ENCODE results near the gene UNC13C. TPM values are rescaled to one million over a fixed set of nuclear protein-coding genes. Genes with fewer than 3 reads are reported as not detected.

UNC13C gene
- total RNA-seq, 1 donor from 2014 or later, result not detected

DNA sequence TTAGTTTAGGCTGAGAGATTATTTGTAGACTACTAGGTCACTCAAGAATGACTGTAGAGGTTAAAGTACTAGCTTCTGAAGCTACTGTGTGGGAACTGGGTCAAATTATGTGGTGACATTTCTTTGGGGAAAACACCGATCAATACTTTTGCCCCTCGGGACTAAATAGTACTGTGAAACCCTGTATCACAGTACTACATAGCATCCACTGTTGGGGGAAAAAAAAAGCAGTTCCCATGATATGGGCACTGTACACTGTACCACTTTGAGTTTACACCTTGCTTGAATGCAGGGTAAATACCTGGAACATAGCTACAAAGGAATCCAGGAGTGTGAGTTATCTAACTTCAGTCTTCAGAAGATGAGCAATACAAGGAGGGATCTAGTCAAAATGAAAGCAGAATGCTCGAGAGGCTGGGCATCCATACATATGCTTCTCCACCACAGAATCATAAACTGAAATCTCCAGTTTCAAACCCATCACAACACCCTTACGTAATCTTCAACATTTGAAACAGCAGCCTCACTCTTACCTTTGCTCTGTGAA is 311.4 kb downstream of the UNC13C start:
- no peak overlapping the region for H3K27ac Mint-ChIP-seq

DNA sequence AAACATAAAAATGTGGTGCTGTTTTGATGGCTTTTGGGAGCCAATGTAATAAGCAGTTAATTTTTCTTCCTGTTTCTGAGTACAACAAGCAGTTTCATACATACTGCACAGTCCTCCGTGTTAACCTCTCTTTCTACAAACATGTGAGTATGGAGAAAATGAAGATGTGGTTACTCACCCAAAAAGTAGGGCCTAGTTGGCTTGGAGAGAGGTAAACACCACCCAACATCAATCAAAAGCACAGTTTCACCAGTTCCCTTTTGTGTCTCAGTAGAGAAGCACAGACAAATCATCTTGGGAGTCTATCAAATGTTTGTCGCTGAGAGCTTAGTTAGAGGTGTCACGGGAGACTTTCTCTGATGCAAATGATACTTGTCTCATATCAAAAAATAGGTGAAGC is 320.2 kb downstream of the UNC13C start:
- Mint-ChIP-seq H3K27ac (no peak overlapping the region), H3K36me3 (ENCODE audit: low read depth) (no peaks in the 10 kb centered on the region), H3K27me3 (ENCODE audit: insufficient read depth) (no peaks in the 10 kb centered on the region), H3K4me3 (no peak overlapping the region), H3K9me3 (no peaks in the 10 kb centered on the region), H3K4me1 (ENCODE audit: low read depth) (no peaks in the 10 kb centered on the region)
- no peak for DNase-seq (ENCODE audit: low spot score)
- intact Hi-C loops (cut with micrococcal nuclease), result no loop called here

More for the DNA sequence above, 311.4 kb downstream of the UNC13C start:
- no peak for DNase-seq (ENCODE audit: low spot score)
- intact Hi-C loops (cut with micrococcal nuclease), result no loop called here
- Mint-ChIP-seq H3K4me3 (no peak overlapping the region), H3K4me1 (ENCODE audit: low read depth) (no peaks in the 10 kb centered on the region), H3K27me3 (ENCODE audit: insufficient read depth) (no peaks in the 10 kb centered on the region), H3K9me3 (no peaks in the 10 kb centered on the region), H3K36me3 (ENCODE audit: low read depth) (no peaks in the 10 kb centered on the region)

DNA sequence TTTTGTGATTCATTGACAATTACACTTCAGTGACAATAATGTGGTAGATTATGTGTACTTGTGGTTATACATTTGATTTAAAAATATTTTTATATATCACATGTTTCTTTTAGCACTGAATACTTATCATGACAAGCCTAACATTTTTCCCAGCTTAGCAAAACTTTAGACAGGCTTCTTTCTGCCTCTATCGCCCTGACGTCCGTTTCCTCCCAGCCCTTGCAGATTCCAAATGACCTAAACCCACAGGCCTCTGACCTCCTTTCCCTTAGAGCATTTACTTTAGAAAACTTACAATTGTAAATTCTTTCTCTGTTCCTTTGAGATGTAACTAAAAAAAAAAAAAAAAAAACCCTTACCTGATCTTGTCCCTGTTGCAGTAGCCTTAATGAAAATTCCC is 326.1 kb downstream of the UNC13C start:
- Mint-ChIP-seq H3K27ac (no peak overlapping the region), H3K9me3 (no peaks in the 10 kb centered on the region), H3K4me3 (no peak overlapping the region), H3K27me3 (ENCODE audit: insufficient read depth) (no peaks in the 10 kb centered on the region), H3K36me3 (ENCODE audit: low read depth) (no peaks in the 10 kb centered on the region), H3K4me1 (ENCODE audit: low read depth) (no peaks in the 10 kb centered on the region)
- intact Hi-C loops (cut with micrococcal nuclease), result no loop called here
- no peak for DNase-seq (ENCODE audit: low spot score)

DNA sequence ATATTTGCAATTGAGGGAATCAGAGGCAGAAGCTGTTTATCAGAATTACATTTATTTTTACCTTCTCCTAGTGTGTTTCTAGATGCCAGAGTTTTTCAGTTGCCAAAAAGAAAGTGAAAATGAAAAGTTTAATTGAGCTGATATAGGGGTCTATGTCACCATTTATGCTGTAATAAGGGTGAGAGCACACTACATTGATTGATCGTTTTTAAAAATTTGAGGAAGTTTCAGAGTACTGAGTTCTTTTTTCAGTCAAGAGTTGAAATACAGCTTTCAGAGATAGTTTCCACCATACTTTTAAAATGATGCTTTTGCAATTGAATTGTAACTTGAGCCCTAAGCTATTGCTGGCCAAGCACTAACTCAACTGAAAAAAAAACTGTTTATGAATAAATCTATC is 326.9 kb downstream of the UNC13C start:
- no peaks in the 10 kb centered on the region for H3K9me3 Mint-ChIP-seq
- no peak for DNase-seq (ENCODE audit: low spot score)
- H3K36me3 Mint-ChIP-seq (ENCODE audit: low read depth), result no peaks in the 10 kb centered on the region
- no peak overlapping the region for H3K27ac Mint-ChIP-seq
- H3K4me3 Mint-ChIP-seq, result no peak overlapping the region
- intact Hi-C loops (cut with micrococcal nuclease), result no loop called here
- no peaks in the 10 kb centered on the region for H3K27me3 Mint-ChIP-seq (ENCODE audit: insufficient read depth)
- H3K4me1 Mint-ChIP-seq (ENCODE audit: low read depth), result no peaks in the 10 kb centered on the region

DNA sequence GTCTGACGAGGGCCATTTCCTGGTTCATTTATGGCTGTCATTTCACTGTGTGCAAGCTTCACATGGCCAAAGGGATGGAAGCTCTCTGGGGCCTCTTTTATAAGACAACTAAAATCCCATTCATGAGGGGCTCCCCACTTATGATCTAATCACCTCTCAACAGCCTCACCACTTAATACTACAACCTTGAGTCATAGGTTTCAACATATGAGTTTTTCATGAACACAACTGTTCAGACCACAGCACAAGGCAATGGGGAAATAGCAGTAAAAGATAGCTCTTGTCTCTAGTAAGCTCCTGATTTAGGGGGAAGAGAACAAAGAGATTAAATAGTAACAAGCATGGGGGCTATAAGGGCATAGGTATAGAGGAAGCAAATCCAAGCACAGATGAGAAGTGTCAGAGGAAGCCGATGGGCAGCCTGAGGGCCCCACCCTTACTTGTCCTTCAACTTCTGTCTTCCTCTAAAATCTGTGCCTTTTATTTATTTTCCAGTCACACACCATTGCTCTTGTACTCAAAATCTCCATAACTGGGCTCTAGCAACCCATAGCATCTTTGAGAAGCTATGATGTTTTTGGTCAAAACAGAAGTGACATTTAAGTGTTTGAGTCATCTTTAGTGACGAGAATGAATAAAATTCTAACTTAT is 329.1 kb downstream of the UNC13C start:
- intact Hi-C loops (cut with micrococcal nuclease), result no loop called here
- Mint-ChIP-seq H3K9me3 (no peaks in the 10 kb centered on the region), H3K4me1 (ENCODE audit: low read depth) (no peaks in the 10 kb centered on the region), H3K27ac (no peak overlapping the region), H3K27me3 (ENCODE audit: insufficient read depth) (no peaks in the 10 kb centered on the region), H3K36me3 (ENCODE audit: low read depth) (no peaks in the 10 kb centered on the region), H3K4me3 (no peak overlapping the region)
- no peak for DNase-seq (ENCODE audit: low spot score)

DNA sequence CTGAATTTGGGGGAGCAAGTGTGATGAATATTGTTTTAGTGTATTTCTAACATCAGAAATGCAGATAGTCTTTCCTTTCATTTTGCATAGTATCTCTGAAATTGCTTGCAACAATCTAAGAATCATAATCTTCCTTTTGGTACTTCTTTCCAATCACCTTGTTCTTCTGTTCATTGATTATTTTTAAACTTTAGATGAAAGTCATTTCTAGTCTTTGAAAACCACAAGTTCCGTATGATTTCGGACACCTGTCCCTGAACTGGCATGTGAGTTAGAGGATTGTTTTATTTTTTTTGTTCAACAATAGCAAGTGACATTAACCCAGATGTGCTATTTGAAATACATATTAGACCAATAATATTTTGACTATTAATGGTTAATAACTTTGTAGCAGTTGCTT is 329.7 kb downstream of the UNC13C start:
- H3K27ac Mint-ChIP-seq, result no peak overlapping the region
- no peak for DNase-seq (ENCODE audit: low spot score)
- no peaks in the 10 kb centered on the region for H3K27me3 Mint-ChIP-seq (ENCODE audit: insufficient read depth)
- H3K4me3 Mint-ChIP-seq, result no peak overlapping the region
- no peaks in the 10 kb centered on the region for H3K4me1 Mint-ChIP-seq (ENCODE audit: low read depth)
- intact Hi-C loops (cut with micrococcal nuclease), result no loop called here
- H3K9me3 Mint-ChIP-seq, result no peaks in the 10 kb centered on the region
- H3K36me3 Mint-ChIP-seq (ENCODE audit: low read depth), result no peaks in the 10 kb centered on the region

DNA sequence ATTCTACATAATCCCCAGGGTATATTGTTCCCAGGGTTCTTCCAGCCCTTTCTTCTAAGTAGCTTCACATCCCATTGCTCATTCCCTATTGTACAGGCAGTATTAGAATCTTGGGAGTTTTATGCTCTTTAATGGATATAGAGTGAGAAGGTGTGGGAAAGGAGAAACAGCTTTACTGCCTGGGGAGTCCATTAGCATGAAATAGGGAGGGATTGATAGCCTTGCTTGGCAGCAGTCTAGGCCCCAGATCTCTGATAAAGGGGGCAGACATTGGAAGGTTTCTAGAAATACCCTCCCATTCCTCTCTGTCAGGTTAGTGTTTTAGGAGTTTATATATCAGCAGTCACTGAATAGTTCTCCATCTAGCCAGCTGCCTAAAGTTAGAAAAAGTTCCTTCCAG is 334.3 kb downstream of the UNC13C start:
- Mint-ChIP-seq H3K9me3 (no peaks in the 10 kb centered on the region), H3K27me3 (ENCODE audit: insufficient read depth) (no peaks in the 10 kb centered on the region), H3K4me1 (ENCODE audit: low read depth) (no peaks in the 10 kb centered on the region), H3K36me3 (ENCODE audit: low read depth) (no peaks in the 10 kb centered on the region), H3K27ac (no peak overlapping the region), H3K4me3 (no peak overlapping the region)
- intact Hi-C loops (cut with micrococcal nuclease), result no loop called here
- no peak for DNase-seq (ENCODE audit: low spot score)

DNA sequence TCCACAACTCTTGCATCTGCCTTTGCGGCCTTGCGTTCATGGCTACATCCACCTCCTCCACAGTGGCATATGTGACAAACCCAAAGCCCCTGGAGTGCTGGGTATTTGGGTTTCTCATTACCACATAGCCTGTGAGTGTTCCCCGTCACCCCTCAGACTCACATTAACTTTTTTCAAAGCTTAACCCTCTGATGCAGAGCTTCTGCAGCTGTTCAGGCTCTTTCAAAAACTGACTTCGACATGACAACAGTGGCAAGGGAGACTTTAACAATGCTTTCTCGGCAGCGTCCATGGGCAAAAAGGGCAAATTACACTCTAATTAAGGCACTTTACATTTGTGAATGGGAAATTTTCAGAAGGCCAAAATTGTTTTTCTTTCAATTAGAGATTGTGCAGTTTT is 343.2 kb downstream of the UNC13C start:
- no peak overlapping the region for H3K27ac Mint-ChIP-seq
- no peak overlapping the region for H3K4me3 Mint-ChIP-seq
- no peak for DNase-seq (ENCODE audit: low spot score)
- H3K27me3 Mint-ChIP-seq (ENCODE audit: insufficient read depth), result peaks cover 1% of the 10 kb centered on the region
- H3K36me3 Mint-ChIP-seq (ENCODE audit: low read depth), result no peaks in the 10 kb centered on the region
- intact Hi-C loops (cut with micrococcal nuclease), result no loop called here
- no peaks in the 10 kb centered on the region for H3K4me1 Mint-ChIP-seq (ENCODE audit: low read depth)
- no peaks in the 10 kb centered on the region for H3K9me3 Mint-ChIP-seq

DNA sequence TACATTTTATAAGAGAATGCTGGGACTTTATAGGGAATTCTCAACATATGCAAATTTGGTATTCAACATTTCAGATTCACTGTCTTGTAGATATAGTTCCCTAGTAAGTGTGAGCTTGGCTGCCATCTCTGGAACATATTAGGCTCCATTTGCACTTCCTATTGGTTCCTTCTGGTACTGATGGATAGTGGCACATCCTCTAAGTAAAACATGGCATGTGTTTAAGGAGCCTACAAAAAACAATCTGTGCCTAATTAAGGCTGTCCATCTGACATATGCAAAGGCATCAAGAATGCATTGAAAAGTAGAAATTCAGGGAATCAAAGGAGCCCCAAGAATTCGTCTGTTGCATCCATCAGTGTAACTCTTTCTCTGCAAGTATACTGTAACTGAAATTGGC is 344.1 kb downstream of the UNC13C start:
- H3K4me1 Mint-ChIP-seq (ENCODE audit: low read depth), result no peaks in the 10 kb centered on the region
- H3K27ac Mint-ChIP-seq, result no peak overlapping the region
- intact Hi-C loops (cut with micrococcal nuclease), result no loop called here
- H3K27me3 Mint-ChIP-seq (ENCODE audit: insufficient read depth), result peaks cover 1% of the 10 kb centered on the region
- no peaks in the 10 kb centered on the region for H3K9me3 Mint-ChIP-seq
- no peak for DNase-seq (ENCODE audit: low spot score)
- no peaks in the 10 kb centered on the region for H3K36me3 Mint-ChIP-seq (ENCODE audit: low read depth)
- no peak overlapping the region for H3K4me3 Mint-ChIP-seq

DNA sequence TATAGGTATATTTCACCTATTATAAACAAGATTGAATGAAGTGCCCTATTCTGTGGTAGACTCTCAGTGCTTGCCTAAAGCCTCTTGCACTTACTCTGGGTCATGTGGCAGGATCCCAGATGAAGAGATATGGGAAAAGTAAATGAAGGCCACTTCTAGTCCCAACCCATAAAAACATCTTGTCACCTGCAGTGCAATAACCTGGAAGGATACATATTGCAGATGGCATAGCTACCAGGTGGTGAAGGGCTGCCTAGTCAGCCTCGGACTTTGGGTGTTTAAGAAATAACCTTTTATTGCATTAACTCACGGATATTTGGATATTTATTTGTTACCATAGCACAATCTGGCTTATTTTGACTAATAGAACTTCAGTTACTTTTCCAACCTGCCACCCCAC is 367.1 kb downstream of the UNC13C start:
- Mint-ChIP-seq H3K4me3 (no peak overlapping the region), H3K27ac (no peak overlapping the region), H3K36me3 (ENCODE audit: low read depth) (no peaks in the 10 kb centered on the region), H3K27me3 (ENCODE audit: insufficient read depth) (no peaks in the 10 kb centered on the region), H3K4me1 (ENCODE audit: low read depth) (no peaks in the 10 kb centered on the region), H3K9me3 (no peaks in the 10 kb centered on the region)
- no peak for DNase-seq (ENCODE audit: low spot score)
- intact Hi-C loops (cut with micrococcal nuclease), result no loop called here

DNA sequence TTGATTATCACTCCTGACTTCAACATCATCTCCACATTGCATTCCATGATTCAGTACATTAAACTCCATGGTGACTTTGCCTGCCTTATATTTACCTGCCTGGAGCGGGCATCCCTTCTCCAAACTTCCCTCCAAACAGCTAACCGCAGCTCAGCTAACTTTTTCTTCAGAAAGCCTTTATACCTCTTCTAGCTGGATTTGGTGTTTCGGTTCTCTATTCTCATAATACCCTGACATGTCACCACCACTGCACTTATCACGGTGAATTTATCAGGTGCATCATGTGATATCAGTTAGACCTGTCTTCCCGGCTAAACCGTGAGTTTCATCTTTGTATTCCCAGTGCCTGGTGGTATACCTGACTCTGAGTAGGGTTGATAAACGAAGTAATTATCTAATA is 367.6 kb downstream of the UNC13C start:
- Mint-ChIP-seq H3K4me3 (no peak overlapping the region), H3K27me3 (ENCODE audit: insufficient read depth) (no peaks in the 10 kb centered on the region), H3K9me3 (no peaks in the 10 kb centered on the region), H3K36me3 (ENCODE audit: low read depth) (no peaks in the 10 kb centered on the region), H3K4me1 (ENCODE audit: low read depth) (no peaks in the 10 kb centered on the region), H3K27ac (no peak overlapping the region)
- DNase-seq (ENCODE audit: low spot score), result no peak
- intact Hi-C loops (cut with micrococcal nuclease), result no loop called here

DNA sequence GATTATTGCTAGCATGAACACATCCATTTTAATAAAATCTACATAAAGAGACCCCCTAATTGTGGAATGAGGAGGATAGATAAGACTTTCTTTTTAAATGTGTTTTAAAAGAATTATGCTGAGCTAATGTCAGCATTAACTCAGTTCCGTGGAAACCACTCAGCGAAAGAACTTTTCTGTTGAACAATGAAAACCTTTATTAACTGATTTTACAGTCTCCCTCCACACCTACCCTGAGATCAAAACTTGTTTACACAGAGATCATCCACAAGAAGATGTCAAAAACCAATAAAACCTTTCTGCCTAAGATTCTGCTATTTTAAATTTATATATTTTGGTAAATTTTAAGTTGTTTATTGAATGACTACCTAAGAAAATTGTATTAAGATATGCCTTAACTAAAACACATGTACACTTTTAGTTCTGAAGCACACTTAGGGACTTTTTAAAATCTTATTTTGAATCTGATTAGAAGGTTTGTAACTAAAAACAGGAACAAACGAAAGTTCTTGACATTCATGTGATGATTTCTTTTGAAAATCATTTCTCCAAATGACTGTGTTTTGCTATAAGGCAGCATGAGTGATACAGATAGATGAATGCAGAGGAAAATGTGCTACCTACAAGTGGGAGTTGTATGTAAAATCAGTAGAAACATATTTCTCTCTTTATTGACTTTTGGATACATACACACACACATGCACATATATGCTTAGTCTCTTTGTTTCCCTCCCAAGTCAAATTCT is 369.0 kb downstream of the UNC13C start:
- Mint-ChIP-seq H3K4me1 (ENCODE audit: low read depth) (no peaks in the 10 kb centered on the region), H3K27me3 (ENCODE audit: insufficient read depth) (no peaks in the 10 kb centered on the region), H3K27ac (no peak overlapping the region), H3K36me3 (ENCODE audit: low read depth) (no peaks in the 10 kb centered on the region), H3K4me3 (no peak overlapping the region), H3K9me3 (no peaks in the 10 kb centered on the region)
- no peak for DNase-seq (ENCODE audit: low spot score)
- intact Hi-C loops (cut with micrococcal nuclease), result no loop called here

DNA sequence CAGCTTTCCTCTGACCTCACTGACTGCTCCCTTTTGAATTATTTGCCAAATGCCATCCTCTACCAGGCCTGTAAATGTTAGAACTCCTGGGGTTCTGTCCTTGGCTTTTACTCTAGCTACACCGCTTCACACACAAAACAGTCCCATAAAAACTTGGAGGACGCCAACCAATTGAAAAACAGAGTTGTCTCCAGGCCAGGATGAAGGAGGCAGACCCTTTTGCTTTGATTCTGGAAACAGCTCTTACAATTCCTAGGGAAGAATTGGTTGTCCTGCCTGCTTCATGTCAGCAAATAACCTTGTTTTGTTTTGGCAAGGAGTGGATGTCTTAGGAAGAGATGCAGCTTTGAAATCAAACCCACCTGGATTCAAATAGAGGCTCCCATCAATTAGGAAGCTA is 375.5 kb downstream of the UNC13C start:
- no peaks in the 10 kb centered on the region for H3K4me1 Mint-ChIP-seq (ENCODE audit: low read depth)
- no peak for DNase-seq (ENCODE audit: low spot score)
- no peak overlapping the region for H3K27ac Mint-ChIP-seq
- no peaks in the 10 kb centered on the region for H3K36me3 Mint-ChIP-seq (ENCODE audit: low read depth)
- peaks cover 2% of the 10 kb centered on the region for H3K9me3 Mint-ChIP-seq
- H3K27me3 Mint-ChIP-seq (ENCODE audit: insufficient read depth), result no peaks in the 10 kb centered on the region
- H3K4me3 Mint-ChIP-seq, result no peak overlapping the region
- intact Hi-C loops (cut with micrococcal nuclease), result no loop called here
